ENCODE results near the gene NR3C1.

DNA sequence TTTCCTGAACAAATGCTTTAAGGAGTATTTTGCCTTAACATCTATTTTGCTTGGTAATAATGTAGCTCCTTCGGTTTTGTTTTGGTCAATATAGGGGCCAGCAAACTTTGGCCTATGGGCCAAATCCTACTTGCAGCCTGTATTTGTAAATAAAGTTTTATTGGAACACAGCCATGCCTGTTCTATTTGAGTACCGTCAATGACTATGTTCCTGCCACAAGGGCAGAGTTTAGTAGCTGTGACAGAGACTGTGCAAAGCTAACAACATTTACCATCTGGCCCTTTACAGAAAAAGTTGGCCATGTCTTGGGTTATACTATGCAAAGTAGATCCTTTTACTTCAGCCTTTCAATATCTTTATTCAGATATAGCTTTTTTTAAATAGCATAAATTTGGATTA is 113.4 kb downstream of the NR3C1 start:
- TF ChIP-seq, protein P1, sequence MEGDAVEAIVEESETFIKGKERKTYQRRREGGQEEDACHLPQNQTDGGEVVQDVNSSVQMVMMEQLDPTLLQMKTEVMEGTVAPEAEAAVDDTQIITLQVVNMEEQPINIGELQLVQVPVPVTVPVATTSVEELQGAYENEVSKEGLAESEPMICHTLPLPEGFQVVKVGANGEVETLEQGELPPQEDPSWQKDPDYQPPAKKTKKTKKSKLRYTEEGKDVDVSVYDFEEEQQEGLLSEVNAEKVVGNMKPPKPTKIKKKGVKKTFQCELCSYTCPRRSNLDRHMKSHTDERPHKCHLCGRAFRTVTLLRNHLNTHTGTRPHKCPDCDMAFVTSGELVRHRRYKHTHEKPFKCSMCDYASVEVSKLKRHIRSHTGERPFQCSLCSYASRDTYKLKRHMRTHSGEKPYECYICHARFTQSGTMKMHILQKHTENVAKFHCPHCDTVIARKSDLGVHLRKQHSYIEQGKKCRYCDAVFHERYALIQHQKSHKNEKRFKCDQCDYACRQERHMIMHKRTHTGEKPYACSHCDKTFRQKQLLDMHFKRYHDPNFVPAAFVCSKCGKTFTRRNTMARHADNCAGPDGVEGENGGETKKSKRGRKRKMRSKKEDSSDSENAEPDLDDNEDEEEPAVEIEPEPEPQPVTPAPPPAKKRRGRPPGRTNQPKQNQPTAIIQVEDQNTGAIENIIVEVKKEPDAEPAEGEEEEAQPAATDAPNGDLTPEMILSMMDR (IDR thresholded peaks at IDR 0.05; ENCODE audit: poor library complexity), result no peak
- TF ChIP-seq EZH2 (IDR thresholded peaks at IDR 0.05; ENCODE audit: borderline replicate concordance), result no peak
- no peak for TF ChIP-seq EZH2phosphoT487 (IDR thresholded peaks at IDR 0.05; ENCODE audit: low read depth, severe bottlenecking, unreplicated experiment)
